ENCODE results near the gene HCAR2.
"Not testable (repeated sequence)": the region's sequence is repeated elsewhere in the genome, so short reads cannot be mapped to it uniquely, and the experiment has no call there.

HCAR2 gene

GRCh38 chr12:122715211-122715610 lies 12.1 kb upstream of the HCAR2 start:
- DNase-seq, result not testable (repeated sequence)

- DNase-seq, result not testable (repeated sequence)
Measured at GRCh38 chr12:122713491-122714188, 10.5 kb upstream of the HCAR2 start.

GRCh38 chr12:122711266-122711665 lies 8.1 kb upstream of the HCAR2 start:
- DNase-seq, result not testable (repeated sequence)

DNA sequence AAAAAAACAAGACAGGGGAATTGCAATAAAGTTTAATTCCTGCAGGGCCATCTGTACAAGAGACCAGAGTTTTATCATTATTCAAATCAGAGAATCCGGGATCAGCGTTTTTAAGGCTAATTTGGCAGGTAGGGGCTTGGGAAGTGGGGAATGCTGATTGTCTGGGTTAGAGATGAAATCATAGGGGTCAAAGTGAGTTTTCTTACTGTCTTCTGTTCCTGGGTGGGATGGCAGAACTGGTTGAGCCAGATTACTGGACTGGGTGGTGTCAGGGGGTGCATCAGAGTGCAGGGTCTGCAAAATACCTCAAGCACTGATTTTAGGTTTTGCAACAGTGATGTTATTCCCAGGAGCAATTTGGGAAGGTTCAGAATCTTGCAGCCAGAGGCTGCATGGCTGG lies 7.2 kb upstream of the HCAR2 start:
- not testable (repeated sequence) for DNase-seq

DNA sequence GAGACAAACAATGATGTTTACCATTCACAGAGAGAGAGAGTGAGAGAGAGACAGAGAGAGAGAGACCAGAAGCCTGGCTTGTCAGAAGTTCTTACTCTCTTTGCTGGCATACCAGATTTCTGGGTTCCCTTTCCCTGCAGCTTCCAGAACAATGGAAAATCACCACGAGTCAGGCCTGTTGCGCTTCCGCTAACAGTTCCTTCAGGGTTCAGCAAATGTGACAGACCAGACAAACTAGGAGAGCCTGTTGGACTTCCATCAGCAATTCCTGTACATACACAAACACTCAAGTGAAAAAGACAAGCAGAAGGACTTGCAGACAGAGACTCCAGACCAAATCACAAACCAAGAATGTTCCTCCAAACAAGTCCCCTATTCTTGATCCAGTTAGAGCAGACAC lies 6.1 kb upstream of the HCAR2 start:
- DNase-seq, result not testable (repeated sequence)

- DNase-seq, result not testable (repeated sequence)
Measured at GRCh38 chr12:122703841-122704240, 684 bp upstream of the HCAR2 start.

- not testable (repeated sequence) for DNase-seq
Measured at GRCh38 chr12:122701481-122701880, 1.7 kb downstream of the HCAR2 start.

DNA sequence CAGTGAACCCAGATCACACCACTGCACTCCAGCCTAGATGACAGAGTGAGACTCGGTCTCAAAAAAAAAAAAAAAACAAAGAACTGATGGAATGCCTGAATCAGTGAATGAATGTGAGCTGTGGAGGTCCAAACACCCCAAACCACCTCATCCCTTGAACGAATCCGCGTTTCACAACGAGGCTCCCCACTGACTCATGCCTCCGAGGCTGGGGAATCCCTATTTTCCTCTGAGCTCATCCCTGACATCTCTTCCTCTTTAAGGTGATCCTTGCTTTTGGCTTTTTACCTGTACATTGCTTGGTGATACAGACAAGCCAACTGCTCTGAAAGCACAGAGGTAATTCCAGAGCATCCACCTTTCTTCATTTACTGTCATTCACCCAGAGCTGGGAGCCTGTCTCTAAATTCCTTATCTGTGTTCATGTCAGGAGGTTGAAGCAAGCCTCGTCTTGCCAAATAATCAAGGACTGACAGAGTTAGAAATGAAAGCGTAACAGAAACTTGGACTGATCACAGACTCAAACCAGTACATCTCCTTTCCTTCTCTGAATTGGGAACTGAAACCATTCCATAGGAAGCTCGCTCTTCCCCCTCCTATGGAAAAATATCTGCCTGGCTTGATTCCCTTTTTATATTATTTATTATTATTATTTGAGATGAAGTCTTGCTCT lies 3.0 kb downstream of the HCAR2 start:
- DNase-seq, result not testable (repeated sequence)

- DNase-seq, result not testable (repeated sequence)
Measured at GRCh38 chr12:122696922-122697321, 6.2 kb downstream of the HCAR2 start.

DNA sequence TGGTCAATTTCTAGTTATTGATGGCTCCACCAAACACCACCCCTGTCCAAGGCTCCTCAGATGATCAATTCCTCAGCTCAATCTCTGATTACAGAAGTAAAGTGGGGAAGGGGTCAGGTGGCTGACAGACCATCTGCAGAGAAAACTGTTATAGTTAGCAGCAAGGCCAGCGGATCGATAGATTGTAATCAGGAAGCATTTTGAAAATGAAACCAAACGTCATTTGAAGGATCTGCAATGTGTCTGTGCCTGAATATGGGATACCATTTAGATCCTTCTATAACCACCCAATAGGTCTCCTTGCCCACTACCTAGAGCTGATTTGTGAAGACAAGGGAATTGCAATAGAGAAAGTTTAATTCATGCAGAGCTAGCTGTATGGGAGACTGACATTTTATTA lies 11.6 kb downstream of the HCAR2 start:
- no peak for DNase-seq

DNA sequence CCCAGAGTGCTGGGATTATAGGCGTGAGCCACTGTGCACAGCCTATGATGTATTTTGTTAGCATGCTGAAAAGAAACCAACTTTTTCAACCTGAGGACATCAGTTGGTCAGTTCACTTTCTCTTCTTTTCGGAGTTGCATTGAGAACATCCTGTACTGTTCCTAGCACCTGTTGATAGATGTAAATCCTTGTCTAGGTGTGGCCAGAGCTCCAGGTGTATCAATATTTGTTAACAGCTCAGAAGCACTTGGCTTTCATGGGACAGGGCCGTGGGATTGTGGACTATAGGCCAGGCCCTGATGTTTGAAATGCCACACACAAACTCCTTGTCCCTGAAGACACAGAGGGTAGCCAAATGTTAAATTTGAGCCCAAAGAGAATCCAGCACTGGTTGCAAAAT lies 14.9 kb downstream of the HCAR2 start:
- DNase-seq, result peak; percentile 64

GRCh38 chr12:122687086-122687485 lies 16.1 kb downstream of the HCAR2 start:
- DNase-seq, result peak; percentile 69

GRCh38 chr12:122686538-122686937 lies 16.6 kb downstream of the HCAR2 start:
- DNase-seq, result no peak

DNA sequence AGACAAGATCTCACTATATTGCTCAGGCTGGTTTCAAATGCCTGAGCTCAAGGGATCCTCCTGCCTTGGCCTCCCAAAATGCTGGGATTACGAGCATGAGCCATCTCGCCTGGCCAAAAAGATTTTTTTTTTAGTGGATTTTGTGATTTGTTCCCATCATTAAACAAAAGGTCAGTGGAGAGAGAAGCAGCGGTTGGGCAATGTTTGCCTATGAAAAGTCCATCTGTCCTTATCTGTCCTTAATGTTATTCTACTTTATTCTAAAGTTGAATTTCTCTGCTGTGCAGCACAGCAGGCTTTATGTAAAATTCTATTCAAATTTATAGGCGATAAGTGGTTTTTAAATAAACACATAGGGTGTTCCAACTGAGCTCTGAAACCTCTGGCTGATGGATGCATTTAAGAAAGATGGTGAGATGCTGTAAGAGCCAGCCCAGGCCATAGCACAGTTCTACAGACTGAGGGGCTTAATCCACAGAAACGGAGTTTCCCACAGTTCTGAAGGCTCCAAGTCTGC lies 18.8 kb downstream of the HCAR2 start:
- no peak for DNase-seq

DNA sequence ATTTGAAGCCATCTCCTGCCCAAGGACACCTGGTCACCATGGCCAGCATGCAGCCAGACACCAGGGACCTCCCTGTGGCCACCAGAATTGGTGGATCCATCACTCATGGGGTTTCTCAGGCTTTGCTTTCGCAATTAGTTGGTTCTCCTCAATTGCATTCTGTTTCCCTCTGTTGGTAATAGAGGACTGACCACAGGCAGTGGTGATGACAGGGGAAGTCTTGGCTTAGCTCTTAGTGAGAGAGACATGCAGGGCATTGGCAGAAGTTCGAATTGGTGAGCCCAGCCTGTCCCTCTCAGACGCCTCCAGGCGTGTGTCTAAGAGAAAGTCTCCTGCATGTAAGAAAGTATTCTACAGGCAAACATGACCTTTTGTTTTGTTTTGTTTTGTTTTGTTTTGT lies 21.3 kb downstream of the HCAR2 start:
- no peak for DNase-seq

DNA sequence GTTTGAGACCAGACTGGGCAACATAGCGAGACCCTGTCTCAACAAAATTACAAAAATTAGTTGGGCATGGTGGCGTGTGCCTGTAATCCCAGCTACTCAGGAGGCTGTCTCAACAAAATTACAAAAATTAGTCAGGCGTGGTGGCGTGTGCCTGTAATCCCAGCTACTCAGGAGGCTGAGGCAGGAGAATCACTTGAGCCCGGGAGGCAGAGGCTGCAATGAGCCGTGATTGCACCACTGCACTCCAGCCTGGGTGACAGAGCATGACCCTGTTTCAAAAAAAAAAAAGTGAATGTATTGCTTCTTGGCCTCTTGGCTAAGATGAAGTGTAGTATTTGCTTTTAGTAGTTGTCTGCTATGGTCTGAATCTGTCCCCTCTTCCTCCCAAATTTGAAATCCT lies 22.2 kb downstream of the HCAR2 start:
- DNase-seq, result not testable (repeated sequence)

DNA sequence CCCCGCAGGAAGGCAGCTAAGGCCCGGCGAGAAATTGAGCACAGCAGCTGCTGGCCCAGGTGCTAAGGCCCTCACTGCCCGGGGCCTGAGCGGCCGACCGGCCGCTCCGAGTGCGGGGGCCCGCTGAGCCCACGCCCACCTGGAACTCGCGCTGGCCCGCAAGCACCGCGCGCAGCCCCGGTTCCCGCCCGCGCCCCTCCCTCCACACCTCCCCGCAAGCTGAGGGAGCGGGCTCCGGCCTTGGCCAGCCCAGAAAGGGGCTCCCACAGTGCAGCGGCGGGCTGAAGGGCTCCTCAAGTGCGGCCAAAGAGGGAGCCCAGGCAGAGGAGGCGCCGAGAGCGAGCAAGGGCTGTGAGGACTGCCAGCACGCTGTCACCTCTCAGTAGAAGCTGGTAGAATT lies 26.4 kb downstream of the HCAR2 start:
- not testable (repeated sequence) for DNase-seq

DNA sequence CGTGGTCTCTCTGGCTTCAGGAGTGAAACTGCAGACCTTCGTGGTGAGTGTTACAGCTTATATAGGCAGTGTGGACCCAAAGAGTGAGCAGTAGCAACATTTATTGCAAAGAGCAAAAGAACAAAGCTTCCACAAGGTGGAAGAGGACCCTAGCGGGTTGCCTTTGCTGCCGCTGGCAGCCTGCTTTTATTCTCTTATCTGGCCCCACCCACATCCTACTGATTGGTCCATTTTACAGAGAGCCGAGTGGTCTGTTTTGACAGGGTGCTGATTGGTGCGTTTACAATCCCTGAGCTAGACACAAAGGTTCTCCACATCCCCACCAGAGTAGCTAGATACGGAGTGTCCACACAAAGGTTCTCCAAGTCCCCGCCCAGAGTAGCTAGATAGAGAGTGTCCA lies 27.1 kb downstream of the HCAR2 start:
- DNase-seq, result not testable (repeated sequence)

GRCh38 chr12:122672515-122672914 lies 30.6 kb downstream of the HCAR2 start:
- DNase-seq, result no peak

- DNase-seq, result no peak
Measured at GRCh38 chr12:122669397-122670070, 33.6 kb downstream of the HCAR2 start.

GRCh38 chr12:122668268-122668667 lies 34.9 kb downstream of the HCAR2 start:
- no peak for DNase-seq

DNA sequence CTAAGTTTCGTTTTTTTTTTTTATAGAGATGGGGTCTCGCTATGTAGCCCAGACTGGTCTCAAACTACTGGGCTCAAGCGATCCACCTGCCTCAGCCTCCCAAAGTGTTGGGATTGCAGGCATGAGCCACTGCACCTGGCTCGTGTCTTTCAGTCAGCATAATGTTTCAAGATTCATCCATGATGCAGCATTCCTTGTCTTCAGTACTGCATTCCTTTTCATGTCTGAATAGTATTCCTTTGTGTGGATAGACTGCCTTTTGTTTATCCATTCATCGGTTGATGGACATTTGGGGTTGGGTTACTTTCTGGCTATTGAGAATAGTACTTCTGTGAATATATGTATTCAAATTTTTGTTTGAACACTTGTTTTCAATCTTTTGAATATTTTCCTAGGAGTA lies 37.4 kb downstream of the HCAR2 start:
- DNase-seq, result no peak

DNA sequence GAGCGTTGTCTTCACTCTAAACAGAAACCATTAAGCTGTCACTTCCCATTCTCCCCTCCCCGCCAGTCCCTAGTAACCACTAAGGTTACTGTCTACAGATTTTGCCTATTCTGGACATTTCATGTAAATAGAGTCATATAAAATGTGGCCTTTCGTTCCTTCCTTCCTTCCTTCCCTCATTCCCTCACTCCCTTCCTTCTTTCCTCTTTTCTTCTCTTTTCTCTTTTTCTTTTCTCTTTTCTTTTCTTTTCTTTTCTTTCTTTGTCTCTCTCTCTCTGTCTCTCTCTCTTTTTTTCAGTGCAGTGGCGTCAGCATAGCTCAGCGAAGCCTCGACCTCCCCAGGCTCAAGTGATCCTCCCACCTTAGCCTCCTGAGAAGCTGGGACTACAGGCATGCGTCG lies 37.8 kb downstream of the HCAR2 start:
- DNase-seq, result no peak

DNA sequence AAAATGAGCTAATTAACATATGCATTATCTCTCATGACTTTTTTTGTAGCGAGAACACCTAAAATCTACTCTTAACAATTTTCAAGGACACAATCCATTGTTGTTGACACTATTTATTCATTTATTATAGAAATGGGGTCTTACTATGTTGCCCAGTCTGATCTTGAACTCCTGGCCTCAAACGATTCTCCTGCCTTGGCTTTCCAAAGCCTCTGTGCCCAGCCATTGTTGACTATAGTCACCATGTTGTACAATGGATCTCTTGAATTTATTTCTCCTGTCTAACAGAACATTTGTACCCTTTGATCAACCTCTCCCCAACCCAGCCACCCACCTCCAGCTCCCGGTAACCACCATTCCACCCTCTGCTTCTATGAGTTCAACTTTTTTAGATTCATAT lies 41.2 kb downstream of the HCAR2 start:
- DNase-seq, result no peak

All from NCI-H510A treated with DMSO at 0.1 percent for 48 hours (cell line).